Measurements from ENCODE around the gene A2ML1. TPM values are rescaled to one million over a fixed set of nuclear protein-coding genes. Genes with fewer than 3 reads are reported as not detected.

Gene A2ML1
- total RNA-seq, 2 experiments from 2014 or later, result not detected

DNA sequence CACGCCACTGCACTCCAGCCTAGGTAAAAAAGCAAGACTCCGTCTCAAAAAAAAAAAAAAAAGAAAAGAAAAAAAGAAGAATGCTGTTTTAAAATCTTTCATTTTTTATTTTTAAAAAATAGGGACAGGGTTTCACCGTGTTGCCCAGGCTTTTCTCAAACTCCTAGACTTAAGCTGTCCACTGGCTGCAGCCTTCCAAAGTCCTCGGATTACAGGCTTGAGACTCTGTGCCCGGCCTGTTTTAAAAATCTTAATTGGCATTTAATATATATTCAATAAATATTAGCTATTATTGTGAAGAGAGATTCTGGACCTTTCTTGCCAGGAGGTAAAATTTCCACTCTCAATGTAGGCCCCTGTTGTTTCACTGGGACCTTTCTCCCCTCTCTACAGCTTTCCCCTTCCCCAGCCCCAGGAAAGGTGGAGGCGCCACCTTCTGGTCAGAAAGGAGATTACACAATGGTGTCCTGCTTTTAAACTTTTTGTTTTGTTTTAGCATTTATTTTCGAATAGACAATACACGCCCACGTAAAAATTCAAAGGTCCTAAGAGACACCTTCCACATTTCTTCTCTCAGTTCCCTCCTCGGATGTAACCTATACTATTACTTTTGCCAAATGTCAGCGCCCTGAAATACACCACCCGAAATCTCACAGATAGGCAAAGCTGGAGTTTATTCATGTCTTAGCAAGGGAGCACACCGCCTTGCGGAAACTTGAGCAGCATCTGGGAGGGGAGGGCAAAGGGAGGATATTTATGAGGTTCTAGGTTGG is 68.1 kb downstream of the A2ML1 start:
- Mint-ChIP-seq H3K27ac (peak overlapping the region; percentile 21), H3K27me3 (no peaks in the 10 kb centered on the region), H3K36me3 (ENCODE audit: low read depth) (no peaks in the 10 kb centered on the region), H3K9me3 (no peaks in the 10 kb centered on the region), H3K4me1 (ENCODE audit: low read depth) (peaks cover 13% of the 10 kb centered on the region), H3K4me3 (peak overlapping the region; percentile 75)
- DNase-seq (peak; percentile 66), ATAC-seq (peak; percentile 88)
- intact Hi-C loops (cut with micrococcal nuclease), result loop anchor here (5.0 kb wide), 1 partner anchor 208 kb away; no protein-coding TSS in a partner anchor
- CTCF ChIA-PET, result interaction anchor here (0.6 to 3.5 kb wide), 62 partner anchors 9 to 346 kb away, joined by 3 to 36 read pairs (median 6); partner anchors contain the start of genes M6PR and PHC1
- POLR2A ChIA-PET, result no interaction called here
- TF ChIP-seq, protein P1, sequence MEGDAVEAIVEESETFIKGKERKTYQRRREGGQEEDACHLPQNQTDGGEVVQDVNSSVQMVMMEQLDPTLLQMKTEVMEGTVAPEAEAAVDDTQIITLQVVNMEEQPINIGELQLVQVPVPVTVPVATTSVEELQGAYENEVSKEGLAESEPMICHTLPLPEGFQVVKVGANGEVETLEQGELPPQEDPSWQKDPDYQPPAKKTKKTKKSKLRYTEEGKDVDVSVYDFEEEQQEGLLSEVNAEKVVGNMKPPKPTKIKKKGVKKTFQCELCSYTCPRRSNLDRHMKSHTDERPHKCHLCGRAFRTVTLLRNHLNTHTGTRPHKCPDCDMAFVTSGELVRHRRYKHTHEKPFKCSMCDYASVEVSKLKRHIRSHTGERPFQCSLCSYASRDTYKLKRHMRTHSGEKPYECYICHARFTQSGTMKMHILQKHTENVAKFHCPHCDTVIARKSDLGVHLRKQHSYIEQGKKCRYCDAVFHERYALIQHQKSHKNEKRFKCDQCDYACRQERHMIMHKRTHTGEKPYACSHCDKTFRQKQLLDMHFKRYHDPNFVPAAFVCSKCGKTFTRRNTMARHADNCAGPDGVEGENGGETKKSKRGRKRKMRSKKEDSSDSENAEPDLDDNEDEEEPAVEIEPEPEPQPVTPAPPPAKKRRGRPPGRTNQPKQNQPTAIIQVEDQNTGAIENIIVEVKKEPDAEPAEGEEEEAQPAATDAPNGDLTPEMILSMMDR (IDR thresholded peaks at IDR 0.05), result peak; percentile 96

GRCh38 chr12:8891976-8892375 is 69.6 kb downstream of the A2ML1 start:
- TF ChIP-seq, protein P1 (IDR thresholded peaks at IDR 0.05), result no peak
- CTCF ChIA-PET, result interaction anchor here (1.5 to 3.5 kb wide), 7 partner anchors 13 to 348 kb away, joined by 3 to 21 read pairs (median 14); partner anchors contain the start of gene PHC1
- DNase-seq (no peak), ATAC-seq (no peak)
- Mint-ChIP-seq H3K4me1 (ENCODE audit: low read depth) (peaks cover 13% of the 10 kb centered on the region), H3K4me3 (no peak overlapping the region), H3K36me3 (ENCODE audit: low read depth) (no peaks in the 10 kb centered on the region), H3K9me3 (no peaks in the 10 kb centered on the region), H3K27ac (no peak overlapping the region), H3K27me3 (no peaks in the 10 kb centered on the region)
- intact Hi-C loops (cut with micrococcal nuclease), result loop anchor here (5.0 kb wide), 1 partner anchor 210 kb away; no protein-coding TSS in a partner anchor
- POLR2A ChIA-PET, result no interaction called here

GRCh38 chr12:8894378-8894777 is 72.0 kb downstream of the A2ML1 start:
- TF ChIP-seq, protein P1 (IDR thresholded peaks at IDR 0.05), result no peak
- no peak overlapping the region for H3K4me3 Mint-ChIP-seq
- no peaks in the 10 kb centered on the region for H3K27me3 Mint-ChIP-seq
- intact Hi-C loops (cut with micrococcal nuclease), result loop anchor here (5.0 kb wide), 1 partner anchor 212 kb away; no protein-coding TSS in a partner anchor
- H3K4me1 Mint-ChIP-seq (ENCODE audit: low read depth), result peaks cover 13% of the 10 kb centered on the region
- ChIA-PET POLR2A (no interaction called here), CTCF (interaction anchor here (0.9 to 2.8 kb wide), 7 partner anchors 10 to 350 kb away, joined by 3 to 14 read pairs (median 3); no protein-coding TSS in a partner anchor)
- no peaks in the 10 kb centered on the region for H3K9me3 Mint-ChIP-seq
- no peak for ATAC-seq
- no peak overlapping the region for H3K27ac Mint-ChIP-seq
- no peaks in the 10 kb centered on the region for H3K36me3 Mint-ChIP-seq (ENCODE audit: low read depth)
- DNase-seq, result no peak

DNA sequence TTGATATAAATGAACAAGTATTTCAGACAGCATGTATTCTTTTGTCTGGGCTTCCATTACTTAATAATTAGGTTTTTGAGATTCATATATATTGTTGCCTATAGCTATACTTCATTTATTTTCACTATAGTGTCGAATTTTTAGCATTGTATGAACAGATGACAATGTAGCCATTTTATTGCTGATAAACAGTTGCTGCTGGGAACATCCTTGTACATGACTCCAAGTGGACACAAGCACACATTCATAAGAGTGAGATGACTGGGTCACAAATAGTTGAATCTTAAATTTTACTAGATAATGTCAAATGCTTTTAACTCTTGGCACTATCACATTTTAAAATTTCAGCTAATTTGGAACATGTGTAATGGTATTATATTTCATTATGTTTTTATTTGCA is 72.6 kb downstream of the A2ML1 start:
- ATAC-seq (no peak), DNase-seq (no peak)
- Mint-ChIP-seq H3K4me3 (no peak overlapping the region), H3K9me3 (no peaks in the 10 kb centered on the region), H3K27me3 (no peaks in the 10 kb centered on the region), H3K4me1 (ENCODE audit: low read depth) (peaks cover 13% of the 10 kb centered on the region), H3K36me3 (ENCODE audit: low read depth) (no peaks in the 10 kb centered on the region), H3K27ac (no peak overlapping the region)
- CTCF ChIA-PET, result interaction anchor here (0.9 to 2.8 kb wide), 6 partner anchors 10 to 351 kb away, joined by 3 to 14 read pairs (median 3); no protein-coding TSS in a partner anchor
- POLR2A ChIA-PET, result interaction anchor here (0.9 kb wide), 1 partner anchor 224 kb away, joined by 4 read pairs; no protein-coding TSS in a partner anchor
- TF ChIP-seq, protein P1 (IDR thresholded peaks at IDR 0.05), result no peak
- intact Hi-C loops (cut with micrococcal nuclease), result loop anchor here (5.0 kb wide), 1 partner anchor 213 kb away; no protein-coding TSS in a partner anchor

DNA sequence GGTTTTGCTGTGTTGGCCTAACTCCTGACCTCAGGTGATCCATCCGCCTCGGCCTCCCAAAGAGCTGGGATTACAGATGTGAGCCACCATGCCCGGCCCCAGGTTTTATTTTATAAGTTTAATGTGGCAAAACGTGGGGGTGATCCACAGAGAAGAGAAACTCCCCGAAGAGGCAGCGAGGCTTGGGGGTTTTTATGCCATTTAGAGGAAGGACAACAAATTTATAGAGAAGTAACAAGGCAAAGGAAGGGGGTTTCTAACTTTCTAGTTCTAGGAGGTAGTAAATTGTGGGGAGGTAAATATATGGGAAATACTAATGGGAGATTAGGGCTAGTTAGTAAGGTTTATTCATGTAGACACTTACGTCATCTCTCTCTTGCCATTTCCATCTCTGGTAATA is 74.7 kb downstream of the A2ML1 start:
- POLR2A ChIA-PET, result no interaction called here
- no peak overlapping the region for H3K27ac Mint-ChIP-seq

More for the DNA sequence above, 74.7 kb downstream of the A2ML1 start:
- TF ChIP-seq, protein P1 (IDR thresholded peaks at IDR 0.05), result no peak
- intact Hi-C loops (cut with micrococcal nuclease), result no loop called here
- H3K9me3 Mint-ChIP-seq, result no peaks in the 10 kb centered on the region
- peaks cover 8% of the 10 kb centered on the region for H3K4me1 Mint-ChIP-seq (ENCODE audit: low read depth)
- H3K4me3 Mint-ChIP-seq, result no peak overlapping the region
- DNase-seq (no peak), ATAC-seq (no peak)
- H3K27me3 Mint-ChIP-seq, result no peaks in the 10 kb centered on the region
- CTCF ChIA-PET, result no interaction called here
- H3K36me3 Mint-ChIP-seq (ENCODE audit: low read depth), result no peaks in the 10 kb centered on the region

Data from activated CD8-positive, alpha-beta T cell treated with anti-CD3 and anti-CD28 coated beads for 36 hours (primary cell).